Loucy (cell line): Measurements from ENCODE around the gene SH3RF3.

ENCODE experiments used
- H2AFZ ChIP-seq: fragments of 200-600 bp; sonication (generic); 2 replicates; pipeline ENCODE4 v1.6.0; 2016; ENCODE audit warnings: antibody characterized with exemption, mild to moderate bottlenecking, low read length, moderate library complexity
- H3F3A ChIP-seq: fragments of 200-600 bp; 2 replicates; pipeline ENCODE4 v1.6.0; 2016; ENCODE audit warnings: antibody characterized with exemption, low read depth, mild to moderate bottlenecking
- H3K27me3 ChIP-seq: fragments of 200-600 bp; sonication (generic); 2 replicates; pipeline ENCODE4 v1.6.1; 2014; ENCODE audit warnings: low read length, mild to moderate bottlenecking; ENCODE audit not compliant: insufficient read depth, poor library complexity, severe bottlenecking
- H3K36me3 ChIP-seq: fragments of 200-600 bp; sonication (generic); 2 replicates; pipeline ENCODE4 v1.6.1; 2016; ENCODE audit warnings: low read length; ENCODE audit not compliant: insufficient read depth
- H3K4me1 ChIP-seq: fragments of 200-600 bp; sonication (generic); 2 replicates; pipeline ENCODE4 v1.5.1; 2014; ENCODE audit warnings: low read length, mild to moderate bottlenecking; ENCODE audit not compliant: insufficient read depth, poor library complexity, severe bottlenecking
- H3K4me2 ChIP-seq: fragments of 200-600 bp; sonication (generic); 2 replicates; pipeline ENCODE4 v1.6.0; 2014; ENCODE audit warnings: antibody characterized with exemption, low read length, low read depth, mild to moderate bottlenecking; ENCODE audit not compliant: poor library complexity, severe bottlenecking
- H3K4me3 ChIP-seq: fragments of 200-600 bp; sonication (generic); 2 replicates; pipeline ENCODE4 v1.5.1; 2014; ENCODE audit warnings: low read length, mild to moderate bottlenecking, mixed read lengths; ENCODE audit not compliant: poor library complexity, severe bottlenecking
- H3K79me2 ChIP-seq: fragments of 200-600 bp; sonication (generic); 2 replicates; pipeline ENCODE4 v1.6.1; 2014; ENCODE audit warnings: low read length; ENCODE audit not compliant: insufficient read depth
- H3K9ac ChIP-seq: fragments of 200-600 bp; sonication (generic); 2 replicates; pipeline ENCODE4 v1.6.0; 2014; ENCODE audit warnings: mild to moderate bottlenecking, low read depth, low read length, moderate library complexity; ENCODE audit not compliant: poor library complexity, severe bottlenecking
- H3K9me2 ChIP-seq: fragments of 200-600 bp; sonication (generic); replicated peaks from 2 replicates; pipeline ENCODE4 v1.6.1; 2016; ENCODE audit warnings: low read depth, low read length, mixed read lengths
- H3K9me3 ChIP-seq: fragments of 200-600 bp; sonication (generic); 2 replicates; pipeline ENCODE4 v1.6.1; 2014; ENCODE audit warnings: mild to moderate bottlenecking, antibody characterized with exemption, low read length, low read depth; ENCODE audit not compliant: insufficient read depth
- H4K20me1 ChIP-seq: fragments of 200-600 bp; sonication (generic); 2 replicates; pipeline ENCODE4 v1.6.0; 2014; ENCODE audit warnings: antibody characterized with exemption, low read length, mild to moderate bottlenecking; ENCODE audit not compliant: insufficient read depth, poor library complexity, severe bottlenecking
- EZH2phosphoT487 ChIP-seq: fragments of 200-600 bp; IDR thresholded peaks from 2 replicates; pipeline ENCODE4 v1.6.1; 2018; ENCODE audit warnings: antibody characterized with exemption, mild to moderate bottlenecking, moderate library complexity, borderline replicate concordance
- TF ChIP-seq, protein P1 (sequence below): fragments of 200-600 bp; sonication (generic); conservative IDR thresholded peaks from 2 replicates; pipeline ENCODE4 v1.5.1; 2014; ENCODE audit warnings: mild to moderate bottlenecking, antibody characterized with exemption, low read length

The SH3RF3 gene

DNA sequence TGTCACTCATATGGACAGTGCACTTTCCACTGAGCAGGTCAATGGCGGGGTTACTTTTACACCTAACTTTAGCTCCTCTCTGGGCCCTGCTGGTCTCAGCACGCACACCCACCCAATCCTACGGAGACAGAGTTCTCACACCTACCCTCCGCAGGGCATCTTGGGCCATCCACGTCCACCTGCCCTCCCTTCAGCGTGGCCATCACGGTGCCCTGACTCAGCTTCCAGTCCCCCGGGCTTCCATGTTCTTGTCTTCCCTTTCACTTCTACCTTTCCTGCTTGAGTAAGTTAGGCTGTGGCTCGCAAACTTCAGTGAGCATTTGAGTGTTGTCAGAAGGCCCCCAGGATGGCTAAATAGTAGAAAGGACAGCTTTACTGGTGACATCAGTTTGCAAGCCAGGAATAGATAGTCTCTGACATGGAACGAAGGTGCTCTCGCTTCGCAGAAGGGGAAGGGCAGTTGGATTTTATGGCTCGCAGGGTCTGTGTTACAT lies 252.4 kb downstream of the SH3RF3 start:
- no peaks in the 10 kb centered on the region for H3K79me2 ChIP-seq
- no peak overlapping the region for H2AFZ ChIP-seq
- H3F3A ChIP-seq = no peaks in the 10 kb centered on the region
- H3K4me2 ChIP-seq = no peak overlapping the region
- TF ChIP-seq, protein P1, sequence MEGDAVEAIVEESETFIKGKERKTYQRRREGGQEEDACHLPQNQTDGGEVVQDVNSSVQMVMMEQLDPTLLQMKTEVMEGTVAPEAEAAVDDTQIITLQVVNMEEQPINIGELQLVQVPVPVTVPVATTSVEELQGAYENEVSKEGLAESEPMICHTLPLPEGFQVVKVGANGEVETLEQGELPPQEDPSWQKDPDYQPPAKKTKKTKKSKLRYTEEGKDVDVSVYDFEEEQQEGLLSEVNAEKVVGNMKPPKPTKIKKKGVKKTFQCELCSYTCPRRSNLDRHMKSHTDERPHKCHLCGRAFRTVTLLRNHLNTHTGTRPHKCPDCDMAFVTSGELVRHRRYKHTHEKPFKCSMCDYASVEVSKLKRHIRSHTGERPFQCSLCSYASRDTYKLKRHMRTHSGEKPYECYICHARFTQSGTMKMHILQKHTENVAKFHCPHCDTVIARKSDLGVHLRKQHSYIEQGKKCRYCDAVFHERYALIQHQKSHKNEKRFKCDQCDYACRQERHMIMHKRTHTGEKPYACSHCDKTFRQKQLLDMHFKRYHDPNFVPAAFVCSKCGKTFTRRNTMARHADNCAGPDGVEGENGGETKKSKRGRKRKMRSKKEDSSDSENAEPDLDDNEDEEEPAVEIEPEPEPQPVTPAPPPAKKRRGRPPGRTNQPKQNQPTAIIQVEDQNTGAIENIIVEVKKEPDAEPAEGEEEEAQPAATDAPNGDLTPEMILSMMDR = no peak
- no peak for TF ChIP-seq EZH2phosphoT487
- no peaks in the 10 kb centered on the region for H3K4me1 ChIP-seq
- H3K36me3 ChIP-seq = no peaks in the 10 kb centered on the region
- no peak overlapping the region for H3K9ac ChIP-seq
- H4K20me1 ChIP-seq = no peaks in the 10 kb centered on the region
- no peaks in the 10 kb centered on the region for H3K9me3 ChIP-seq
- no peaks in the 10 kb centered on the region for H3K9me2 ChIP-seq
- no peak overlapping the region for H3K4me3 ChIP-seq
- H3K27me3 ChIP-seq = no peaks in the 10 kb centered on the region

DNA sequence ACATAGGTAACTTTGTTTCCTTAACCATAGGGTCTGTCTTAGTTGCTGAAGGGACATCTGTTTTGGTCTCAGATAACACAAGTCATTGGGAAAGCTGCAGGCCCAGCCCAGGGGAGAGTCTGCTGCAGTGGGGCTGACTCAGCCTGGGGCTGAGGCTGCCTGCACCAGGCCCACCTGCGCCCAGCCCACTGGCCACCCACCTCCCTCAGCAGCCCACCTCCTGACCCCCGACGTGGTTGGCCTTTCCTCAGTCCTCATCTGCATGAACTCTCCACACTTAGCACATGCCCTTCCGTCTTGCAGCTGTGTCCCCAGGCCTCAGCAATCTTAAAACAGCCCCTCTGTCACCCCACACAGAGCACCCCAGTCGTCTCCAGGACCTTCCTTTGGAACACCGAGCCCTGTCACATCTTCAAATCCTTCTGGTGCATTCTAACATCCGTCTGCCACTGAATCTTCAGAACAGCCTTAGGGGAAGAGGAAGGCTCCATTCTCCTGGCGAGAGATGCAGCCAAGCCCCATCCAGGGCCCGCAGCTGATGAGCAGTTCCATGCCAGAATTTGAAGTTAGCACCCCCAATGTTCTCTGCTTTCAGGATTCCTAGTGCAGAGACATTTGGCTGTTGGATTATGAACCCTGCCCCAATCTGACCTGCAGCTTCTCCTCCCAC lies 253.4 kb downstream of the SH3RF3 start:
- H2AFZ ChIP-seq = no peak overlapping the region
- no peaks in the 10 kb centered on the region for H3K4me1 ChIP-seq
- no peaks in the 10 kb centered on the region for H3K9me2 ChIP-seq
- no peaks in the 10 kb centered on the region for H3F3A ChIP-seq
- no peaks in the 10 kb centered on the region for H3K9me3 ChIP-seq
- TF ChIP-seq EZH2phosphoT487 = no peak
- TF ChIP-seq, protein P1 = no peak
- H3K36me3 ChIP-seq = no peaks in the 10 kb centered on the region
- H3K4me2 ChIP-seq = no peak overlapping the region
- no peaks in the 10 kb centered on the region for H4K20me1 ChIP-seq
- no peak overlapping the region for H3K4me3 ChIP-seq
- no peak overlapping the region for H3K9ac ChIP-seq
- H3K27me3 ChIP-seq = no peaks in the 10 kb centered on the region
- H3K79me2 ChIP-seq = no peaks in the 10 kb centered on the region

DNA sequence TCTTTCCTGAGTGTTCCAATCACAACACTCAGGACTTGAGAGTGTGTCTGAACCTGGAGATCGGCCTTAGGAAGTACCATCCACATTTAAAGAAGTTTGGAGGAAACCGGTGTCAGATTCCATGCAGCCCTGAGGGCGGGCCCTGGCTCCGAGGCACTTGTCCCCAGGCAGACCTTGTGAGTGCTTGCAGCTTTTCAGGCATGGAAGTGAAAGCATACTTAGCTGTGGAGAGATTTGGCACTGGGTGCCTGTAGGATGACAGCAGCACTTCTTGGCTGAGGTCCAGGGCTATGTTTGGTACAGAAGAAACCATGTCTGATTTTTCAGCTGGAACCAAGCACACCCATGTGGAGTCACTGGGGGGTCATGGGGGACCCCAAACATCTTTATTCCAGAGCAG lies 253.9 kb downstream of the SH3RF3 start:
- H3K27me3 ChIP-seq = no peaks in the 10 kb centered on the region
- no peak overlapping the region for H3K4me3 ChIP-seq
- H3F3A ChIP-seq = no peaks in the 10 kb centered on the region
- H4K20me1 ChIP-seq = no peaks in the 10 kb centered on the region
- no peaks in the 10 kb centered on the region for H3K9me2 ChIP-seq
- H3K9me3 ChIP-seq = no peaks in the 10 kb centered on the region
- H3K4me2 ChIP-seq = no peak overlapping the region
- no peaks in the 10 kb centered on the region for H3K79me2 ChIP-seq
- TF ChIP-seq, protein P1 = no peak
- no peak for TF ChIP-seq EZH2phosphoT487
- no peak overlapping the region for H2AFZ ChIP-seq
- no peaks in the 10 kb centered on the region for H3K36me3 ChIP-seq
- no peak overlapping the region for H3K9ac ChIP-seq
- no peaks in the 10 kb centered on the region for H3K4me1 ChIP-seq
